ENCODE measurements around the gene SMURF1.

GRCh38 chr7:99083733-99084132, 60.2 kb downstream of the SMURF1 start:
- TF ChIP-seq GATA2 (IDR thresholded peaks at IDR 0.05; ENCODE audit: low read depth, low read length) (no peak), GATA3 (IDR thresholded peaks at IDR 0.05; ENCODE audit: low read depth, low read length) (no peak)
